22Rv1 (cell line): ENCODE results near the gene ARF1.

ENCODE experiments used
- H3K27ac ChIP-seq: fragments of 450-650 bp; 2 replicates; pipeline ENCODE4 v1.5.1; 2017
- ZFX ChIP-seq: fragments of 450-650 bp; IDR thresholded peaks from 2 replicates; pipeline ENCODE4 v1.6.1; 2017; ENCODE audit warnings: antibody characterized with exemption, borderline replicate concordance
- TF ChIP-seq, protein P1 (sequence below): fragments of 450-650 bp; IDR thresholded peaks from 2 replicates; pipeline ENCODE4 v1.5.1; 2017; ENCODE audit warnings: mild to moderate bottlenecking

Gene ARF1

DNA sequence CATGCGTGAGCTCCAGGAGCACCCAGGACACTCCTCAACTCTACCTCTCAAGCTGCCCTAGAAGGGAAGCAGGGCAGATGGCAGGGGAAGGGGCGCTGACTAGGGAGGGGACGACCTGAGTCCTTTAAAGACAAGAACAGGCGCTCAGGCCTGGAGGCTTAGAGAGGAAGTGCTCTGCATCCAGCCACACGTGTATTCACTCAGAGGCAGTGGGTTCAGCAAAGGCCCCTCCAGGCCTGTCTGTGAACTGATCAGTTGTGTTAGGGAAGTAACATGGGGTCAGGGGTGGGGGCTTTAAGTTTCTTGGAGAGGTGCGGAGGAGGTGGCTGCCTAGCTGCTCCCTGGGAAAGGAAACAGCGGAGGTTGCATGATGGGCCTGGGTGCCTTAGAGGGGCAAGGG is 37.1 kb upstream of the ARF1 start:
- no peak for TF ChIP-seq ZFX
- TF ChIP-seq, protein P1, sequence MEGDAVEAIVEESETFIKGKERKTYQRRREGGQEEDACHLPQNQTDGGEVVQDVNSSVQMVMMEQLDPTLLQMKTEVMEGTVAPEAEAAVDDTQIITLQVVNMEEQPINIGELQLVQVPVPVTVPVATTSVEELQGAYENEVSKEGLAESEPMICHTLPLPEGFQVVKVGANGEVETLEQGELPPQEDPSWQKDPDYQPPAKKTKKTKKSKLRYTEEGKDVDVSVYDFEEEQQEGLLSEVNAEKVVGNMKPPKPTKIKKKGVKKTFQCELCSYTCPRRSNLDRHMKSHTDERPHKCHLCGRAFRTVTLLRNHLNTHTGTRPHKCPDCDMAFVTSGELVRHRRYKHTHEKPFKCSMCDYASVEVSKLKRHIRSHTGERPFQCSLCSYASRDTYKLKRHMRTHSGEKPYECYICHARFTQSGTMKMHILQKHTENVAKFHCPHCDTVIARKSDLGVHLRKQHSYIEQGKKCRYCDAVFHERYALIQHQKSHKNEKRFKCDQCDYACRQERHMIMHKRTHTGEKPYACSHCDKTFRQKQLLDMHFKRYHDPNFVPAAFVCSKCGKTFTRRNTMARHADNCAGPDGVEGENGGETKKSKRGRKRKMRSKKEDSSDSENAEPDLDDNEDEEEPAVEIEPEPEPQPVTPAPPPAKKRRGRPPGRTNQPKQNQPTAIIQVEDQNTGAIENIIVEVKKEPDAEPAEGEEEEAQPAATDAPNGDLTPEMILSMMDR: no peak
- H3K27ac ChIP-seq: no peak overlapping the region

DNA sequence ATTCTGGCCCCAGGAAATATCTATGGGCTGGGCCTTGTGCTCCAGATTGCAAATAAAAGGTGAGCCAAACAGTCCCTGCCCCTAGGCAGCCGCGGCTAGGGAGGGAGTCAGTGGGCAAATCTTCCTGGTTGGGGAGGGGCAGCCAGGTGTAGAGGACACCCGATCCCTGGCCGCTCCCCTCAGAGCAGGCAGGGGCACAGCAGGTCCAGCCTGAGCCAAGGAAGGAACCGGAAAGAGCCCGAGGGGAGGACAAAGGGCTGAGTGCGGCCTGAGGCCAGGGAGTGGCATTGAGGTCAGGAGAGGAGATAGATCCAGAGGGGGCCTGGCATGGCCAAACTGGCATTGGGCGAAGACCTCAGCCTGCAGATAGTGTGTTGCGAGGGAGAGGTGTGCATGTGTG is 36.6 kb upstream of the ARF1 start:
- no peak overlapping the region for H3K27ac ChIP-seq

DNA sequence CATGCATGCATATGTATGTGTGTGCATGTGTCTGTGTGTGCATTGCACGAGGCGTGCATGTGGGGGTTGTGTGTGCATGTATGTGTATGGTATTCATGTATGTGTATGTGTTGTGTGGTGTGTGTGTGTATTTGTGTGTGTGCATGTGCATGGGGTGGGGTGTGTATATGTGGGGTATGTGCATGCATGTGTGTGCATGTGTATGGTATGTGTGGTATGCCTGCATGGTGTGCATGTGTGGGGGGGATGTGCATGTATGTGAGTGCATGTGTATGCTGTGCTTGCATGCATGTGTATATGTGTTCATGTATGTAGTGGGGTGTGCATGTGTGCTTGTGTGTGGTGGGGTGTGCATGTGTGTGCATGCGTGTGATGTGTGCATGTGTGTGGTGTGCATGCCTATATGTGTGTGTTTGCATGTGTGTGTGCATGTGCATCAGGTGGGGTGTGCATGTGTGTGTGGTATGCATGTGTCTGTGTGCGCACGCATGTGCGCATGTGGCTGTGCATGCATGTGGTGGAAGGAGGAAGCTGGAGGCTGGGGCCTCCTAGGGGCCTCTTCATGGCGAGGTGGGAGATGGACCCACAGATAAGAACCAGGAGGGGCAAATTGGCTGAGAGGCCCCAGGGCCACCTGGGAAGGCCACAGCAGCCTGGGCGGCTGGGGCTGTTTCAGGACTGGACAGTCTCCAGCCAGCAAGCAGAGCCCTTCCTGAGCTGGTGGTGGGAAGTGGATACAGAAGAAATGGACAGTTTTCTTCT is 35.9 kb upstream of the ARF1 start:
- no peak overlapping the region for H3K27ac ChIP-seq
- no peak for TF ChIP-seq ZFX
- TF ChIP-seq, protein P1: no peak

More for the DNA sequence above, 36.6 kb upstream of the ARF1 start:
- TF ChIP-seq ZFX: no peak
- TF ChIP-seq, protein P1: no peak

DNA sequence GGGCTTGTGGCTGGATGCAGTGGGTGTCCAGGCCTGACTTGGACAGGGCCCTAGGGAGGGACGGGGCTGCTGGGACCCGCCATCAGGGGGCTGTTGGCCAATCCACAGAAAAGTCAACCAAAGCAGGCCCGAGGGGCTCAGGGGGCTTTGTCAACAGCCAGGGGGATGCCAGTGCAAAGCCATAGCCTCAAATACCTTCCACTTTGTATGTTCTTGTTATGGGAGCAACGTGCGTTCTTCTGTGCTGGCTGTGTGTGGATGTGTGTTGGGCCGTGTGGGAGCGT is 35.4 kb upstream of the ARF1 start:
- TF ChIP-seq ZFX: no peak
- TF ChIP-seq, protein P1: no peak
- no peak overlapping the region for H3K27ac ChIP-seq

DNA sequence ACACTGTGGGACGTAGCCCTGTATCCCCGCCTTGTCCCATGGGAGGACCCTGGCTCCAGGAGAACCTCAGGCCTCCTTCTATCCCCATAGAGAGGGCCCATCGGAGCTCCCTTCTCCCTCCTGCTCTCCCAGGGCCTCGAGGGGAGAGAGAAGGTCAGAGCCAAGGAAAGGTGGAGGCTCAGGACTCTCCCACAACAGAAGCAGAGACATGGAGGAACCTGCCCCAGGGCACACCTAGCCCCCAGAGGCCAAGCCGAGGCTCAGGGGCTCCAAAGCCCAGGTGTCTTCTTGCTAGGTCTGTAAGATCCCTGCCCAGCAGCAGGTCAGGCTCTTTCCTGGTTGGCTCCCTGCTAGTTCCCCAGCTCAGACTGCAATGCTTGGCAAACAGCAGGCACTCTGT is 34.4 kb upstream of the ARF1 start:
- no peak for TF ChIP-seq ZFX
- TF ChIP-seq, protein P1: no peak
- H3K27ac ChIP-seq: no peak overlapping the region

DNA sequence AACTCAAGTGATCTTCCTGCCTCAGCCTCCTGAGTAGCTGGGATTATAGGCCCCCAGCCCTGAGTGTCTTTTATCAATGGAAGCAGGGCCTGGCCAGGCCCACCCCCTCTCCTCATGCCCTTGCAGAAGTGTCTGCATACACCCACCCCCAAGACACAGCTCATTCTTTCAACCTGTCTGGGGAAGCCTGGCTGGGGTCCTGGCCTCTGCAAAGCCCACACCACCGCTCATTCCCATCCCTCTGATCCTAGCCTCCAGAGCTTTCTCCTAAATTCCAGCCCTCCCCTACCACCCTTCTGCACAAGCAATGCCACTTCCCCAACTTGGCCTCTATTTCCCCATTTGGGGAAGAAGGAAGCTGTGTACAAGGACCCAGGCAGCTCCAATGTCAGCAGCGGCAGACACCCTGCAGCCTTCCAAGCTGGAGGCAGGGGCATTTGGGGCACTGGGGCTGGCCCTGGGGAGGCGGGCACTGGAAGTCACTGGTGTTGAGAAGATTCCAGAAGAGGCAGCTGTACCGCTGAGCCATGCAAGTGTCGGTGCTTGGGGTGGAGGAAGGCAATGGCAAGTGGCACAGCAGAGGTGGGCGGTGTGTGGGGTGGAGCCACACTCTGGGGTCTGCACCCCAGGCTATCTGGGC is 33.7 kb upstream of the ARF1 start:
- H3K27ac ChIP-seq: no peak overlapping the region
- no peak for TF ChIP-seq ZFX
- TF ChIP-seq, protein P1: no peak

DNA sequence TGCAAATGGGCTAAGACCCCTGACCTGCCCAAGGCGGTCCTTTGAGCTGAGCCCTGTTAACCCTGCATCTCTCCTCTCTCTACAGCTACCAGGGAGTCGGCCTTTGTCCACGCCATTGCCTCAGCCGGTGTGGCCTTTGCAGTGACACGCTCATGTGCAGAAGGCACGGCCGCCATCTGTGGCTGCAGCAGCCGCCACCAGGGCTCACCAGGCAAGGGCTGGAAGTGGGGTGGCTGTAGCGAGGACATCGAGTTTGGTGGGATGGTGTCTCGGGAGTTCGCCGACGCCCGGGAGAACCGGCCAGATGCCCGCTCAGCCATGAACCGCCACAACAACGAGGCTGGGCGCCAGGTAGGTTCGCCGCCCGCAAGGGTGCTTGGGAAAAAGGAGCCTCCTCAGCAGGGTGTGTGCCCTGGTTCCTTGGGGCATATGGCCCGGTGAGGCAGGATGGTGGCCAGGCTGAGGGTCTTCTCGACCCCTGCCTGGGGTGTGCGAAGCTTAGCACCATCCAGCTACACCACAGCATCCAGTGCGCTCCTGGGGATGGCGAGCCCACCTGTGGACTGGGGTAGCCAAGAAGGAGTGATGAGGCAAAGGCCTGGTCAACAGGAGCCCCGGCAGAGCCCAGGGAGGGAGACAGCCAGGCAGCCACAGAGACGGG is 31.8 kb upstream of the ARF1 start:
- no peak overlapping the region for H3K27ac ChIP-seq
- TF ChIP-seq ZFX: no peak
- TF ChIP-seq, protein P1: no peak
